Measurements from ENCODE around the gene TXNDC15. TPM values are rescaled to one million over a fixed set of nuclear protein-coding genes. Genes with fewer than 3 reads are reported as not detected.
"Not testable (repeated sequence)": the region's sequence is repeated elsewhere in the genome, so short reads cannot be mapped to it uniquely, and the experiment has no call there.

Gene TXNDC15, protein sequence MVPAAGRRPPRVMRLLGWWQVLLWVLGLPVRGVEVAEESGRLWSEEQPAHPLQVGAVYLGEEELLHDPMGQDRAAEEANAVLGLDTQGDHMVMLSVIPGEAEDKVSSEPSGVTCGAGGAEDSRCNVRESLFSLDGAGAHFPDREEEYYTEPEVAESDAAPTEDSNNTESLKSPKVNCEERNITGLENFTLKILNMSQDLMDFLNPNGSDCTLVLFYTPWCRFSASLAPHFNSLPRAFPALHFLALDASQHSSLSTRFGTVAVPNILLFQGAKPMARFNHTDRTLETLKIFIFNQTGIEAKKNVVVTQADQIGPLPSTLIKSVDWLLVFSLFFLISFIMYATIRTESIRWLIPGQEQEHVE
- total RNA-seq (10 to 100 TPM; 34.4 to 37.8 TPM), polyA plus RNA-seq (10 to 100 TPM in 1 of 3 donors, 1 to 10 TPM in 2; 8.7 to 12.2 (median 9.1) TPM), total RNA-seq (15.2 to 47.9 (median 35.7) reads per million in 6 experiments)

GRCh38 chr5:134873987-134874830 is at the start of gene TXNDC15:
Gene TXNDC15, plus strand, starts transcription at chr5:134874371. Its CDS starts 57 bp downstream, at chr5:134874428.
- peak within 1 kb of the TSS; percentile 89 to 97 (median 94) for H3K4me3 Mint-ChIP-seq
- DNase-seq = peak; percentile 66 to 87 (median 78)
- H3K27ac Mint-ChIP-seq = peak within 1 kb of the TSS; percentile 92 to 97 (median 96)
- H3K4me1 Mint-ChIP-seq = peaks cover 24 to 48% (median 40%) of the 10 kb centered on the region in 4 donors
- no peaks in the 10 kb centered on the region for H3K9me3 Mint-ChIP-seq
- peak; percentile 95 for ATAC-seq
- POLR2A ChIA-PET = interaction anchor here (0.6 to 3.5 kb wide), 9 partner anchors 9 to 648 kb away, joined by 3 to 48 read pairs (median 9); partner anchors contain the start of genes C5orf24, CAMLG, DDX46 and PCBD2
- no peaks in the 10 kb centered on the region for H3K27me3 Mint-ChIP-seq
- peaks cover 0 to 12% (median 2%) of the 10 kb centered on the region in 3 donors for H3K36me3 Mint-ChIP-seq

DNA sequence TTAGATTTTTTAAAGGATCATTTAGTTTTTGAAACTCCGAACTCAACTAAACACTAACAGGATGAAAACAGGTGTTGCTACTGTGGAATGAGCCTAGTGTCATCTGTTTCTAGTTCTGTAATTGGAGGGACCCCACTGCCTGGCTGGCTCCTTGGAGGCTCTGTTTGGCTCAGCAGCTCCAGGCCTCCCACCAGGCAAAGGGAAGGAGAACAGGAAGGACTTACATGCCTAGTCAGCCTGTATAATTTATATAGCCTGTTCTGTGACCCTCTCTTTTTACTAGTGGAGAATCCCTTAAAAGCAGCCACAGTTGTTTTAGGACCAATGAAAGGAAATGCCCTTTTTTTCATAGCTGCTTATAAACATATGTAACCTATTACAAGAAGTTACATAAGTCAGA is 49.5 kb upstream of the TXNDC15 start:
- no peak overlapping the region for H3K4me3 Mint-ChIP-seq
- POLR2A ChIA-PET = interaction anchor here (1.2 kb wide), 1 partner anchor 80 kb away, joined by 4 read pairs; the partner anchor contains the start of gene PCBD2
- H3K27ac Mint-ChIP-seq = no peak overlapping the region
- H3K4me1 Mint-ChIP-seq = no peaks in the 10 kb centered on the region
- H3K36me3 Mint-ChIP-seq = peaks cover 0 to 95% (median 6%) of the 10 kb centered on the region in 3 donors
- no peak for ATAC-seq
- DNase-seq = no peak
- no peaks in the 10 kb centered on the region for H3K9me3 Mint-ChIP-seq
- no peaks in the 10 kb centered on the region for H3K27me3 Mint-ChIP-seq

DNA sequence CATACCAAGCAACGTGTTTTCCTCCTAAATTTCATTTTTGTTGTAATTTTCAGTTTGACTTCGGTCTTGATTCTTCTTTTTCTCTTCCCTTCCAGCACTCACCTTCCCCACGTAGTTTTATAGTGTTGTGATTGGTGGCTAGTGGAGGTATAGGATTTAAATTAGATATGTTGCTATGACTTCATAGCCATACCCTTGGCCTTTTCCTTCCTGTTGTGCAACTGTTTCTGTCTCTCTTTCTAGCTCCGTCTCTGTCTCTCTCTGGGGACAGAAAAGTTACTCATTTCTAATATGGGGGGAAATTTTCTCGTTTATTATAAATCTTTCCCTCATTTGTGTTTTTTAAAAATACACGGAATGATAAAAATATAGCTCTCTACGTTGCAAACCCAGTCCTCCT is 49.0 kb upstream of the TXNDC15 start:
- ATAC-seq (no peak), DNase-seq (no peak)
- Mint-ChIP-seq H3K9me3 (no peaks in the 10 kb centered on the region), H3K4me1 (no peaks in the 10 kb centered on the region), H3K27ac (peak overlapping the region in 3 of 10 donors; percentile 46 to 67 (median 55)), H3K36me3 (peaks cover 0 to 90% (median 6%) of the 10 kb centered on the region in 3 donors), H3K4me3 (no peak overlapping the region), H3K27me3 (no peaks in the 10 kb centered on the region)
- POLR2A ChIA-PET = interaction anchor here (1.2 kb wide), 1 partner anchor 80 kb away, joined by 4 read pairs; the partner anchor contains the start of gene PCBD2

- no peak for ATAC-seq
- no peaks in the 10 kb centered on the region for H3K9me3 Mint-ChIP-seq
- H3K27me3 Mint-ChIP-seq = no peaks in the 10 kb centered on the region
- no peak for DNase-seq
- no peaks in the 10 kb centered on the region for H3K4me1 Mint-ChIP-seq
- POLR2A ChIA-PET = interaction anchor here (1.2 to 1.7 kb wide), 2 partner anchors 12 to 16 kb away, joined by 3 read pairs; partner anchors contain the start of gene C5orf24
- H3K4me3 Mint-ChIP-seq = no peak overlapping the region
- H3K27ac Mint-ChIP-seq = no peak overlapping the region
- peaks cover 0 to 60% (median 2%) of the 10 kb centered on the region in 3 donors for H3K36me3 Mint-ChIP-seq
These were observed 40.7 kb upstream of the TXNDC15 start for GRCh38 chr5:134833340-134834032.

- no peaks in the 10 kb centered on the region for H3K4me1 Mint-ChIP-seq
These were observed 38.5 kb upstream of the TXNDC15 start for GRCh38 chr5:134835623-134836022.

GRCh38 chr5:134837530-134838181 is 36.5 kb upstream of the TXNDC15 start:
- Mint-ChIP-seq H3K9me3 (no peaks in the 10 kb centered on the region), H3K36me3 (peaks cover 0 to 58% (median 5%) of the 10 kb centered on the region in 3 donors), H3K4me3 (no peak overlapping the region), H3K27me3 (no peaks in the 10 kb centered on the region), H3K27ac (no peak overlapping the region), H3K4me1 (no peaks in the 10 kb centered on the region)
- no peak for ATAC-seq
- DNase-seq = no peak
- POLR2A ChIA-PET = interaction anchor here (0.6 kb wide), 1 partner anchor 8 kb away, joined by 3 read pairs; the partner anchor contains the start of gene C5orf24

More at GRCh38 chr5:134835623-134836022, 38.5 kb upstream of the TXNDC15 start:
- ATAC-seq (no peak), DNase-seq (no peak)
- peaks cover 0 to 68% (median 4%) of the 10 kb centered on the region in 3 donors for H3K36me3 Mint-ChIP-seq
- no peaks in the 10 kb centered on the region for H3K9me3 Mint-ChIP-seq
- no peak overlapping the region for H3K27ac Mint-ChIP-seq
- POLR2A ChIA-PET = interaction anchor here (0.8 kb wide), 1 partner anchor 660 kb away, joined by 3 read pairs; no protein-coding TSS in a partner anchor
- H3K4me3 Mint-ChIP-seq = no peak overlapping the region
- no peaks in the 10 kb centered on the region for H3K27me3 Mint-ChIP-seq

GRCh38 chr5:134838361-134838760 is 35.8 kb upstream of the TXNDC15 start:
- DNase-seq, H3K4me1 Mint-ChIP-seq, POLR2A ChIA-PET, H3K4me3 Mint-ChIP-seq, H3K27me3 Mint-ChIP-seq, ATAC-seq, H3K9me3 Mint-ChIP-seq: not testable (repeated sequence)
- Mint-ChIP-seq H3K27ac (peak overlapping the region in 3 of 10 donors; percentile 39 to 80 (median 77)), H3K36me3 (peaks cover 0 to 53% (median 5%) of the 10 kb centered on the region in 3 donors)

DNA sequence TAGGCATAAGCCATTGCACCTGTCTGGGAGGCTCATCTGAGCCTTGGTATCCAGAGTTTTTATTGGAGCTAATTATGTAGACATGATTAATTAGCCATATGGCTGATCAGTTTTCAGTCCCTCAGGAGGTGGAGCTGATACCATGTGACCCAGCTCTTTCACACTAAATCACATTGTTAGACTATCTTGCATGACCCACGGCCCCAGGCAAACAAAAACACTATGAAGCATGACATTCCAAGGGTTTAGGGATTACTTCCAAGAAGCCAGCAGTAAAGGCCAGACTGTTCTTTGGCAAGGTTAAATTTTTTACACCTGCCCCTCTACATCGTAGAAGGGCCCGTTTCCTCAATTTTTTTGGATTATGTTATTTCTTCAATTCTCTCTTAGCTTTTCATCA is 33.4 kb upstream of the TXNDC15 start:
- POLR2A ChIA-PET = no interaction called here
- H3K4me3 Mint-ChIP-seq = no peak overlapping the region
- H3K9me3 Mint-ChIP-seq = no peaks in the 10 kb centered on the region
- no peak overlapping the region for H3K27ac Mint-ChIP-seq
- H3K36me3 Mint-ChIP-seq = peaks cover 0 to 39% (median 5%) of the 10 kb centered on the region in 3 donors
- peaks cover 7 to 10% (median 9%) of the 10 kb centered on the region in 4 donors for H3K4me1 Mint-ChIP-seq
- no peak for ATAC-seq
- no peaks in the 10 kb centered on the region for H3K27me3 Mint-ChIP-seq
- DNase-seq = no peak

DNA sequence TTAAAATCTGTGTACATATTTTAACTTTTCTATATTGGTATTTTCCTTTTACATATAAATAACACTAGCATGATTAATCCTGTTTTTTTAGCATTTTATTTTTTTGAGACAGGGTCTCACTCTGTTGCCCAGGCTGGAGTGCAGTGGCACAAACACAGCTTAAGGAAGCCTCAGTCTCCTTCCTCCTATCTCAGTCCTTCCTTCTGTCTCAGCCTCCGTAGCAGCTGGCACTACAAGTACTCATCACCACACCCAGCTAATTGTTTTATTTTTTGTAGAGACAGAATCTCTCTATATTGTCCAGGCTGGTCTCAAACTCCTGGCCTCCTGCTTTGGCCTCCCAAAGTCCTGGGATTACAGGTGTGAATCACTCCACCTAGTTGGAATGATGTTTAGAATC is 29.9 kb upstream of the TXNDC15 start:
- peak overlapping the region in 1 of 10 donors; percentile 14 for H3K4me3 Mint-ChIP-seq
- H3K36me3 Mint-ChIP-seq = peaks cover 0 to 18% (median 4%) of the 10 kb centered on the region in 3 donors

GRCh38 chr5:134845335-134845851 is 28.8 kb upstream of the TXNDC15 start:
- Mint-ChIP-seq H3K36me3 (peaks cover 0 to 12% (median 2%) of the 10 kb centered on the region in 3 donors), H3K4me3 (peak overlapping the region; percentile 86 to 95 (median 90)), H3K9me3 (no peaks in the 10 kb centered on the region), H3K27me3 (no peaks in the 10 kb centered on the region), H3K27ac (peak overlapping the region; percentile 90 to 97 (median 96)), H3K4me1 (peaks cover 12 to 37% (median 32%) of the 10 kb centered on the region in 4 donors)
- peak in 1 of 10 donors; percentile 7 for DNase-seq
- no peak for ATAC-seq
- POLR2A ChIA-PET = interaction anchor here (0.5 to 1.7 kb wide), 14 partner anchors 8 to 1674 kb away, joined by 3 to 37 read pairs (median 6); partner anchors contain the start of genes CAMLG, DDX46, PCBD2 and PPP2CA

More for the DNA sequence above, 29.9 kb upstream of the TXNDC15 start:
- Mint-ChIP-seq H3K27me3 (no peaks in the 10 kb centered on the region), H3K4me1 (peaks cover 12 to 29% (median 26%) of the 10 kb centered on the region in 4 donors), H3K9me3 (no peaks in the 10 kb centered on the region), H3K27ac (peak overlapping the region; percentile 16 to 97 (median 92))
- POLR2A ChIA-PET = interaction anchor here (3.1 kb wide), 1 partner anchor 60 kb away, joined by 10 read pairs; the partner anchor contains the start of gene PCBD2
- DNase-seq = no peak
- no peak for ATAC-seq
